Astrocyte (in vitro differentiated cells and primary cell): ENCODE data around the gene CAMK2N1.

Experiments
- EZH2 ChIP-seq: IDR thresholded peaks from 2 replicates; pipeline ENCODE4 v1.6.1; 2012; ENCODE audit warnings: mild to moderate bottlenecking, low read length, inconsistent platforms; ENCODE audit not compliant: insufficient read depth
- TF ChIP-seq, protein P1 (sequence below): IDR thresholded peaks from 2 replicates; pipeline ENCODE4 v1.5.1; 2011; ENCODE audit warnings: low read depth, mild to moderate bottlenecking, inconsistent platforms, low read length, moderate library complexity; ENCODE audit not compliant: insufficient read depth

GRCh38 chr1:20465187-20465586 is 20.8 kb downstream of the CAMK2N1 start:
- TF ChIP-seq, protein P1, sequence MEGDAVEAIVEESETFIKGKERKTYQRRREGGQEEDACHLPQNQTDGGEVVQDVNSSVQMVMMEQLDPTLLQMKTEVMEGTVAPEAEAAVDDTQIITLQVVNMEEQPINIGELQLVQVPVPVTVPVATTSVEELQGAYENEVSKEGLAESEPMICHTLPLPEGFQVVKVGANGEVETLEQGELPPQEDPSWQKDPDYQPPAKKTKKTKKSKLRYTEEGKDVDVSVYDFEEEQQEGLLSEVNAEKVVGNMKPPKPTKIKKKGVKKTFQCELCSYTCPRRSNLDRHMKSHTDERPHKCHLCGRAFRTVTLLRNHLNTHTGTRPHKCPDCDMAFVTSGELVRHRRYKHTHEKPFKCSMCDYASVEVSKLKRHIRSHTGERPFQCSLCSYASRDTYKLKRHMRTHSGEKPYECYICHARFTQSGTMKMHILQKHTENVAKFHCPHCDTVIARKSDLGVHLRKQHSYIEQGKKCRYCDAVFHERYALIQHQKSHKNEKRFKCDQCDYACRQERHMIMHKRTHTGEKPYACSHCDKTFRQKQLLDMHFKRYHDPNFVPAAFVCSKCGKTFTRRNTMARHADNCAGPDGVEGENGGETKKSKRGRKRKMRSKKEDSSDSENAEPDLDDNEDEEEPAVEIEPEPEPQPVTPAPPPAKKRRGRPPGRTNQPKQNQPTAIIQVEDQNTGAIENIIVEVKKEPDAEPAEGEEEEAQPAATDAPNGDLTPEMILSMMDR = no peak
- no peak for TF ChIP-seq EZH2
